ENCODE data around the gene FAM72A.
"Not testable (repeated sequence)": the region's sequence is repeated elsewhere in the genome, so short reads cannot be mapped to it uniquely, and the experiment has no call there.

GRCh38 chr1:206250953-206251681 lies 48.5 kb upstream of the FAM72A start:
- not testable (repeated sequence) for TF ChIP-seq CTCF (conservative IDR thresholded peaks at IDR 0.05; ENCODE audit: low read depth, low read length); EZH2 (IDR thresholded peaks at IDR 0.05; ENCODE audit: borderline replicate concordance, low read depth, low read length, poor library complexity, severe bottlenecking)

All from A673 (cell line).